ENCODE measurements around the gene COL3A1. TPM values are rescaled to one million over a fixed set of nuclear protein-coding genes. Genes with fewer than 3 reads are reported as not detected.

COL3A1 gene
- total RNA-seq, 1 donor from 2014 or later: 0.92 TPM

GRCh38 chr2:188975497-188976102, 1.4 kb downstream of the COL3A1 start:
- DNase-seq (ENCODE audit: low read depth, low spot score): no peak

DNA sequence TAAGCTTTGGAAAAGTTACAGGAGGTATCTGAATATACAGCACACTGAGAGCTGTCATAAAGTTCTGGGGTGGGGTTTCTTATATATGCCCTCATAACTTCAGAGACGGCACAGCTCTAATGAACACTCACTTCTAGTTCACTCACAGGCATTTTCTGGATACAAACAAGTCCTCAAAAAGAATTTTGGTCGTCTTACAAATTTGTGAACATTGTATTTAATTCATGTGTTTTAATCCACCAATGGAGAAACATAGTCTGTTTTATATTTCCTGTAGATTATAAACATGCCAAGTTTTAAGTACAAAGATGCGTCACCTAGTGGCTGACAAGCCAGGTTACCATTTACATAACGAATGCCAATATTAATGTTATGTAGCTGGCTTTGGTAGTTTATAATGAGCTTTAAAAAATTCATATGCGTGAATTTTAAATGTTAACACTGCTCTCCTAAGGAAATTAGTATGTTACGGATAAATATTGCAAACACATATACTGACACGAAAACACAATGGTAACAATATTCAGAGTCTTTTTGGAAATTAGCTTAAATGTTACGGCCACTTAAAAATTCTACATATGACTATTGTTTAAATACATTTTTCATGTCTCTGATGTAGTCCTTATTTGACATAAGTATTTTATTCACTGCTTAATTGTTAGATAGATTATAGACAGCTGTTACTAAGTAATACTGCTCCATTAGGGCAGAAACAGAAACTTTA, 2.5 kb downstream of the COL3A1 start:
- DNase-seq (ENCODE audit: low read depth, low spot score): no peak

DNA sequence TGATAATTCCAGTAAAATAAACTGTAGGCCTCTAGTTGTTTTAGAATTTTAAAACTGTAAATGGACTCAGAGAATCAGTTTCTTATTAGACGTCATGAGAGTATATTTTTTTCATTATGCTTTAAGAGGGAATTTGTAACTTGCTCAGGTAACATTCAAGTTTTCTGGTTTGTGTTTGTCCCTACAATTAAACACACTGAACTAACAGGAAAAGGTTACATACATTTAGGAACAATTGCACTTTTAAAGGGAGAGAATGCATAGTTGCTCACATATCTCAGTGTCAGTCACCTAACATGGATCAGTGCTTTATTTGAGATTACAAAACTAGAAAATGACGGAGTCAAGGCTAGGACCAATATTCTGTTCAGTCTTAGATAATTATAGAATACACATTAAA, 3.1 kb downstream of the COL3A1 start:
- DNase-seq (ENCODE audit: low read depth, low spot score): no peak

- no peak for DNase-seq (ENCODE audit: low read depth, low spot score)
These were observed 4.3 kb downstream of the COL3A1 start for GRCh38 chr2:188978291-188979081.

DNA sequence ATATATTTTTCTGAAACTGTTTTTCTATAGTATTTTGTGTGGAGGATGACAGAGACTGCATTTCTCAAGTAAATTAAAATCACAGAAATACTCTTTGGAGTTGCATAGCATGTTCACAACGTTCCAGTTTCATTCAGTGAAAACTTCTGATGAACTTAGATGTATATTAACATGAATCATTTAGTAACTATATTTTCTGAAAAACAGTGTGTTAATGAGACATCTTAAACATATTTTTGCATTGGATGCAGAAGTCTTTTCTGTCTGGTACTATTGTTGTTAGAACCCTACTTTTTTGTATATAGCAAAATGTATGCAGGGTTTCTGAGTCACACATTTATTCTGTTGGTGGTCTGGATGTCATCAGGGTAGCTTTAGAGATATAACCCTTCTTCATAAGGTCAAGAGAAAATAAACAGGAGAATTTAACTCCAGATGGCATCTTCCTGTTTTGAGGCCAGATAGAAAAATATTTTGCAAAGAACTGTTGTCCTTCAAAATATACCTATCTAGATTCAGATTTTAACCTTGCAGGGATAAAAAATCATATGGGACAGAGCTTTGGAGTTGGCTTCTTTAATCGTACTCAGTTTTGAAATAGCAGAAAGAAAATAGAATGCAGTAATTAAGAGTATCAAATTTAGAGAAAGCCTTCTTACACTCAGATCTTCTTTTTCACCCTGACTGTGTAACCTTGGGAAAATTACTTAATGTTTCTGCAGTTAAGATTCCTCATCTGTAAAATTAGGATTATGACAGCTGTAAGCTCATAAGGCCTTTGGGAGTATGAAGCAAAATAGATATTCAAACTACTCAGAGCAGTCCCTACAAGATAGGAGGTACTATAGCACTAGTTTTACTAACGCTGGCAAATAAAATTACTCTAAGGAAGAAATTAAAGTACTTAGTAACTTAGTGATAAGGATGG, 5.3 kb downstream of the COL3A1 start:
- DNase-seq (ENCODE audit: low read depth, low spot score): no peak

DNA sequence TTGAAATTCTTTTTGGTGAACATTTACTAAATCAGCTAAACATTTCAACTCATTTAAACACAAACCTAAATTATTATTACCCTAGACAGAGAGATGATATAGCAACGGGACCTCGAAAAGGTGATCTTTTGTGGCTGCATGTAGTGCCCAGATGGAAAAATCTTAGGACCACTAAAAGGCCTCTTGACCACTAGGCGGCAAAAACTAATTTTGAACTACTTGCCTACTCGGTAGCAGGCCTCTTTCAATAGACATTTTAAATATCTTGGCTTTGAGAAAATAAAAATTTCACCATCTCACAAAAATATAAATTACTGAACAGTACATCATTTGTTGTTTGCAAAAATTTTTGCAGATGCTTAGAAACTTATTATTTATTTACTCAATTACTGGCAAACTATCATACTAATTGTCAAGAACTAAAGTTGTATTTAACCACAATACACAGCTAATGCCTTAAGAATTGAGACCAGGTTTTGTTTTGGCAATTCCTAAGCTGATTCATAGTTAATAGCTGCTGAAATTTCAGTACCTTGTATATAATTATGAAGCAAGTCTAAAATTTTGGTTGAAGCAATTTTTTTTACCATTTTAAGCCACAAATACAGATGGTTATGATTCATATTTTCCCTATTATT, 9.4 kb downstream of the COL3A1 start:
- DNase-seq (ENCODE audit: low read depth, low spot score): no peak

GRCh38 chr2:188984065-188984491, 9.9 kb downstream of the COL3A1 start:
- DNase-seq (ENCODE audit: low read depth, low spot score): no peak

DNA sequence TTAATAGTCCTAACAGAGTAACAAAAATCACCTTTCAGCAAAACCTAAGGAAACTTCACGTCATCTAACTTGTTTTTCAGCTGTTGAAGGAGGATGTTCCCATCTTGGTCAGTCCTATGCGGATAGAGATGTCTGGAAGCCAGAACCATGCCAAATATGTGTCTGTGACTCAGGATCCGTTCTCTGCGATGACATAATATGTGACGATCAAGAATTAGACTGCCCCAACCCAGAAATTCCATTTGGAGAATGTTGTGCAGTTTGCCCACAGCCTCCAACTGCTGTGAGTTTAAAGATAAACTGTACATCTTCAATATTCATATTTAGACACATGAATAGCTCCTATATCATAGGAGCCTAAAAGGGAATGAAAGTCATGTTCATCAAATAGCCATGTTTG, 10.5 kb downstream of the COL3A1 start:
- no peak for DNase-seq (ENCODE audit: low read depth, low spot score)

- DNase-seq (ENCODE audit: low read depth, low spot score): no peak
These were observed 12.7 kb downstream of the COL3A1 start for GRCh38 chr2:188986839-188987238.

GRCh38 chr2:188993247-188993646, 19.1 kb downstream of the COL3A1 start:
- no peak for DNase-seq (ENCODE audit: low read depth, low spot score)

GRCh38 chr2:188997263-188997662, 23.1 kb downstream of the COL3A1 start:
- DNase-seq (ENCODE audit: low read depth, low spot score): no peak

- DNase-seq (ENCODE audit: low read depth, low spot score): no peak
These were observed 26.0 kb downstream of the COL3A1 start for GRCh38 chr2:189000221-189000620.

- DNase-seq (ENCODE audit: low read depth, low spot score): no peak
These were observed 27.9 kb downstream of the COL3A1 start for GRCh38 chr2:189002079-189002478.

GRCh38 chr2:189008555-189009262, 34.5 kb downstream of the COL3A1 start:
- no peak for DNase-seq (ENCODE audit: low read depth, low spot score)

- no peak for DNase-seq (ENCODE audit: low read depth, low spot score)
These were observed 36.4 kb downstream of the COL3A1 start for GRCh38 chr2:189010536-189010935.

DNA sequence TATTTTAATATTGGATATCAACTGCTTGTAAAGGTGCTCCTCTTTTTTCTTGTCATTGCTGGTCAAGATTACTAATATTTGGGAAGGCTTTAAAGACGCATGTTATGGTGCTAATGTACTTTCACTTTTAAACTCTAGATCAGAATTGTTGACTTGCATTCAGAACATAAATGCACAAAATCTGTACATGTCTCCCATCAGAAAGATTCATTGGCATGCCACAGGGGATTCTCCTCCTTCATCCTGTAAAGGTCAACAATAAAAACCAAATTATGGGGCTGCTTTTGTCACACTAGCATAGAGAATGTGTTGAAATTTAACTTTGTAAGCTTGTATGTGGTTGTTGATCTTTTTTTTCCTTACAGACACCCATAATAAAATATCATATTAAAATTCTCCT, 38.2 kb downstream of the COL3A1 start:
- no peak for DNase-seq (ENCODE audit: low read depth, low spot score)

DNA sequence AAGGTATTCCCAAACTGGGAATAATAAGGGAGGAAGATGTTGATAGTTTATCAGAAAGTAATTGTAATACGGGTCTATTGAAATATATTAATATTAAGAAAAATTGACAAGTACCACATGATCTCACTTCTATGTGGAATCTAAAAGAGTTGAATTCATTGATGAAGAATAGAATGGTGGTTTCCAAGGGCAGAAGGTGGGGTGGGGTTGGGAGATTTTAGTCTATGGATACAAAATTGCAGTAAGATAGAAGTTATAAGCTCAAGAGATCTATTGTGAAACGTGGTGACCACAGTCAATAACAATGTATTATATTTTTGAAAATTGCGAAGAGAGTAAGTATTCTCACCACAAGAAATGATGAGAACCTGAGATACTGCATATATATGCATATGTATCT, 38.9 kb downstream of the COL3A1 start:
- no peak for DNase-seq (ENCODE audit: low read depth, low spot score)

DNA sequence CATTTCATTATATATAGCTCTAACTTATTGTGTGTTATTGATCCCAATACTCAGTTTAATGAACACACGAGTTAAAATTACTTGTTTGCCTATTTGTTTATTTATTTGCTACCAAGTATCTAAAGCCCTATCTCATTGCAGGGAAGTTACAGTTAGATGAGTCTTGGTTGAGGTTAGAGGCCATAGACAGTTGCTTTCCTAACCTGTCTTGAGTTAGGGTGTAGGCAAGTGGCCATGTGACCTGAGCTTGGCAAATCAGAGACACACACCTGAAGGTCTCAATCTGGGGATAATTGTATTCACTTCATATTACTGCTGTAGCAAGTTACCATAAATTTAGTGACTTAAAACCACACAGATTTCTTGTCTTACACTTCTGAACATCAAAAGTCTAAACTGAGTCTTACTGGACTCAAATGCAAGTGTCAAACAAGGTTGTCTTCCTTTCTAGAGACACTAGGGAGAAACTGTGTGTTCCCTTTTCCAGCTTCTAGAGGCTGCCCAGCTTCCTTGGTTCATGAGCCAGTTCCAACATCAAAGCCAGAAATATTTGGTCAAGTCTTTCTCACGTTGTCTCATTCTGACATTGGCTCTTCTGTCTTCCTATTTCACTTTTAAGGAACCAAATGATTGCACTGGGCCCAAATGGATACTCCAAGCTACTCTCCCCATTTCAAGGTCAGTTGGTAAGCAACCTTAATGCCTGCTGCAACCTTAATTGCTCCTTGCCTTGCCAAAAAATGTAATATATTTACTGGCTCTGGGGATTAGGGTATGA, 39.7 kb downstream of the COL3A1 start:
- DNase-seq (ENCODE audit: low read depth, low spot score): no peak

GRCh38 chr2:189014449-189015138, 40.4 kb downstream of the COL3A1 start:
- DNase-seq (ENCODE audit: low read depth, low spot score): no peak

Data from pulmonary artery endothelial cell (primary cell).